Heart left ventricle (tissue), 16 donors: ENCODE measurements around the gene DNM1. TPM values are rescaled to one million over a fixed set of nuclear protein-coding genes. Genes with fewer than 3 reads are reported as not detected.

ENCODE experiments used
- ATAC-seq, 4 donors: fragments of 200-7000 bp; cut with Tn5 transposase; one replicate each; pipeline ENCODE4 v1.9.1; 2020 to 2022; ENCODE audit warnings: moderate library complexity in 4 of 4, mild to moderate bottlenecking in 3 of 4, moderate number of reproducible peaks in 1 of 4
- DNase-seq, 5 donors: peaks; one replicate each; pipeline ENCODE4 v3.0.0-alpha.2; 2020
- H3K27ac ChIP-seq, 12 donors: fragments of 200-600 bp; sonication (generic) in 4 of 12; one replicate each; pipeline versions ENCODE4 v1.5.0 to v1.8.0; 2016 to 2022; ENCODE audit warnings: mild to moderate bottlenecking in 2 of 12
- H3K27me3 ChIP-seq, 9 donors: fragments of 200-600 bp; sonication (generic) in 2 of 9; one replicate each; pipeline versions ENCODE4 v1.5.1 to v1.8.0; 2016 to 2022; ENCODE audit warnings: mild to moderate bottlenecking in 3 of 9
- H3K36me3 ChIP-seq, 9 donors: fragments of 200-600 bp; sonication (generic) in 2 of 9; one replicate each; pipeline versions ENCODE4 v1.5.0 to v1.8.0; 2018 to 2022; ENCODE audit warnings: mild to moderate bottlenecking in 2 of 9
- H3K4me1 ChIP-seq, 12 donors: fragments of 200-600 bp; sonication (generic) in 4 of 12; one replicate each; pipeline versions ENCODE4 v1.5.0 to v1.8.0; 2016 to 2022; ENCODE audit warnings: mild to moderate bottlenecking in 3 of 12
- H3K4me3 ChIP-seq, 12 donors: fragments of 200-600 bp; sonication (generic) in 4 of 12; one replicate each; pipeline versions ENCODE4 v1.5.0 to v1.8.0; 2017 to 2022; ENCODE audit warnings: mild to moderate bottlenecking in 9 of 12, moderate library complexity in 4 of 12
- H3K9me3 ChIP-seq, 12 donors: fragments of 200-600 bp; sonication (generic) in 4 of 12; one replicate each; pipeline versions ENCODE4 v1.5.0 to v1.8.0; 2016 to 2022; ENCODE audit warnings: mild to moderate bottlenecking in 1 of 12
- POLR2A ChIP-seq, 2 donors: fragments of 450-650 bp; IDR thresholded peaks; one replicate each; pipeline ENCODE4 v1.6.1; 2017; ENCODE audit warnings: antibody characterized with exemption in 2 of 2, mild to moderate bottlenecking in 2 of 2, moderate library complexity in 2 of 2
- WGBS, 4 donors: extraction: QIAGEN DNeasy Blood & Tissue Kit in 2 of 4; methylation state at CpG; one replicate each; pipeline versions ENCODE4 v1.1.5 to v1.1.7; 2013 to 2018; 5-methylcytosine and 5-hydroxymethylcytosine counted together
- intact Hi-C, 10 donors: fragments of 100-400 bp; cut with DNase I; formaldehyde crosslinking; loops; one replicate each; pipeline versions ENCODE4 v1.11.1 to v1.14.2; 2022
- polyA plus RNA-seq, 2 donors: library from polyadenylated mRNA; stranded (reverse); fragments of 200-250 nt; gene quantifications; one replicate each; pipeline ENCODE4 v1.2.3, GENCODE V29; 2013
- total RNA-seq, 9 donors: library from RNA; depleted of rRNA in 2 of 9; stranded (reverse); fragments of >200 nt in 2 of 9; fragmentation: NEBNext Ultra II Directional in 3 of 9; extraction: Animal tissue kit (Norgen Biotek cat#: 25700) in 3 of 9; gene quantifications; one replicate each; pipeline versions ENCODE4 v1.1.0 to v1.2.4, GENCODE V29; 2016 to 2023
- TF ChIP-seq, protein P1 (sequence below), 12 donors: fragments of 200-600 bp; sonication (generic) in 4 of 12; IDR thresholded peaks; one replicate each; pipeline versions ENCODE4 v1.5.0 to v1.8.0; 2018 to 2022; ENCODE audit warnings: antibody characterized with exemption in 12 of 12, mild to moderate bottlenecking in 5 of 12
- donor health status: ischemic (EF 13 %, LVEDD 7.1; RV severe dilation, severe dysfunction).
- donor health status: healthy with polysubstance abuse.
- donor health status: DM: no; HTN: yes; CAD: no.
- donor health status: DM: no; HTN: no; CAD: no.
- donor health status: ischemic (EF 25% LVEDD 6.9; RV normal size, moderate dysfunction).
- donor health status: ischemic (EF 25% LVEDD 5.7; RV mildly dilated, moderate dysfunction).
- donor health status: healthy.
- donor health status: DM: yes; HTN: yes; CAD: no.
- donor health status: ischemic (EF 35%, LVEDD 5.7; RV mildly dilated, moderate dysfunction).
- donor health status: nonischemic (EF 11% LVEDD 7.7; RV severe dilation, severe dysfunction).
- donor health status: DM: yes; HTN: yes; CAD: no.
- donor health status: PGD.
- donor health status: ischemic (EF 29% LVEDD 5.4; RV normal size, mild dysfunction).
- donor health status: nonischemic (EF 23%, LVEDD 6.1; RV moderate dilation, normal function).

The DNM1 gene
- total and polyA plus RNA-seq, 11 donors = 1.6 to 17.2 (median 3.6) TPM

DNA sequence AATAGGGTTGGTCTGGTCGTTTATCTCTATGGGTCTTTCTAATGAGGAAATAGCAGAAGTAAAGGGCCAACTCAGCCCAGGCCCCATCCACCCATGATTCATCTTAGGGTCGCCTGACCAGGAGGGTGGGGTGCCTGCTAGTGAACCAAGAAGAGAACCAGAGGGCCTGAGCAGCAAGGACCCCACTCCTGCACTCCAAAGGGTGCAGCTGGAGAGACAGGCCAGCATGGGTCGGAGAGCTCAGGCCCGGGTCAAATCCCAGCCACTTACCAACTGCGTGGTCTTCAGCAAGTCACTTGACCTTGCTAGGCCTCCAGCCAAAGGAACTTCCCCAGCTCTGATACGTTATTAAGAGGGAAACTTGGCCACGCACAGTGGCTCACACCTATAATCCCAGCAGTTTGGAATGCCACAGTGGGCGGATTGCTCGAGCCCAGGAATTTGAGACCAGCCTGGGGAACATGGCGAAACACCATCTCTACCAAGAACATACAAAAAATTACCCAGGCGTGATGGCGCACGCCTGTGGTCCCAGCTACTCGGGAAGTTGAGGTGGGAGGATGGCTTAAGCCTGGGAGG lies 38.8 kb upstream of the DNM1 start:
- DNase-seq (peak in 1 of 5 donors; percentile 30), ATAC-seq (no peak)
- TF ChIP-seq POLR2A (IDR thresholded peaks at IDR 0.05) = no peak
- TF ChIP-seq, protein P1, sequence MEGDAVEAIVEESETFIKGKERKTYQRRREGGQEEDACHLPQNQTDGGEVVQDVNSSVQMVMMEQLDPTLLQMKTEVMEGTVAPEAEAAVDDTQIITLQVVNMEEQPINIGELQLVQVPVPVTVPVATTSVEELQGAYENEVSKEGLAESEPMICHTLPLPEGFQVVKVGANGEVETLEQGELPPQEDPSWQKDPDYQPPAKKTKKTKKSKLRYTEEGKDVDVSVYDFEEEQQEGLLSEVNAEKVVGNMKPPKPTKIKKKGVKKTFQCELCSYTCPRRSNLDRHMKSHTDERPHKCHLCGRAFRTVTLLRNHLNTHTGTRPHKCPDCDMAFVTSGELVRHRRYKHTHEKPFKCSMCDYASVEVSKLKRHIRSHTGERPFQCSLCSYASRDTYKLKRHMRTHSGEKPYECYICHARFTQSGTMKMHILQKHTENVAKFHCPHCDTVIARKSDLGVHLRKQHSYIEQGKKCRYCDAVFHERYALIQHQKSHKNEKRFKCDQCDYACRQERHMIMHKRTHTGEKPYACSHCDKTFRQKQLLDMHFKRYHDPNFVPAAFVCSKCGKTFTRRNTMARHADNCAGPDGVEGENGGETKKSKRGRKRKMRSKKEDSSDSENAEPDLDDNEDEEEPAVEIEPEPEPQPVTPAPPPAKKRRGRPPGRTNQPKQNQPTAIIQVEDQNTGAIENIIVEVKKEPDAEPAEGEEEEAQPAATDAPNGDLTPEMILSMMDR (IDR thresholded peaks at IDR 0.05) = no peak
- Histone ChIP-seq H3K4me1 (peaks cover 0 to 20% (median 8%) of the 10 kb centered on the region in 12 donors), H3K9me3 (no peaks in the 10 kb centered on the region), H3K27ac (peak overlapping the region in 1 of 12 donors; percentile 44), H3K27me3 (no peaks in the 10 kb centered on the region), H3K36me3 (peaks cover 0 to 71% (median 61%) of the 10 kb centered on the region in 9 donors), H3K4me3 (no peak overlapping the region)
- 55 to 66% (median 60%) methylated on average over 13 to 14 of the region's 14 CpGs for WGBS, 4 donors
- intact Hi-C loops = no loop called here

DNA sequence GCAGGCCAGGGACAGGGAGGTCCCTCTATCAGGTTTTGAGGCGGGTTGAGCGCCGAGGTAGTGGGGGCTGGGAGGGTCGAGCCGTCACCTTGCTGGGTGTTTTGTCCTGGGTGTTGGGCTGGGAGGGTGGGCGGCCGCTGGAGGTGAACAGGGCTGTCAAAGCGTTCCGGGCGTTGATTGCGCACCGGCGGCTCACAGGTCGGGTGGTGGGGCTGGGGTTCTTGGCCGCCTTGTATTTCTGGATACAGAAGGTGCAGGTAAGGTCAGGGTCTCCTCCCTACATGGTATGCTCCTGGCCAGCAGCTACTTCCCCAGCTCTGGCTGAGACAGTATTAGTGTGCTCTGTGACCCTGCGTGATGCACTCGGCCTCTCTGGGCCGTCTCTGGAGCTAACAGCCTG lies 37.0 kb upstream of the DNM1 start:
- WGBS, 4 donors = 97 to 99% (median 98%) methylated on average over 13 to 18 of the region's 18 CpGs
- Histone ChIP-seq H3K4me1 (peaks cover 0 to 8% (median 3%) of the 10 kb centered on the region in 12 donors), H3K27ac (no peak overlapping the region), H3K4me3 (no peak overlapping the region), H3K27me3 (no peaks in the 10 kb centered on the region), H3K9me3 (no peaks in the 10 kb centered on the region), H3K36me3 (peaks cover 4 to 89% (median 79%) of the 10 kb centered on the region in 9 donors)
- intact Hi-C loops = no loop called here
- TF ChIP-seq POLR2A (IDR thresholded peaks at IDR 0.05) = no peak
- TF ChIP-seq, protein P1 (IDR thresholded peaks at IDR 0.05) = no peak
- DNase-seq (no peak), ATAC-seq (no peak)

DNA sequence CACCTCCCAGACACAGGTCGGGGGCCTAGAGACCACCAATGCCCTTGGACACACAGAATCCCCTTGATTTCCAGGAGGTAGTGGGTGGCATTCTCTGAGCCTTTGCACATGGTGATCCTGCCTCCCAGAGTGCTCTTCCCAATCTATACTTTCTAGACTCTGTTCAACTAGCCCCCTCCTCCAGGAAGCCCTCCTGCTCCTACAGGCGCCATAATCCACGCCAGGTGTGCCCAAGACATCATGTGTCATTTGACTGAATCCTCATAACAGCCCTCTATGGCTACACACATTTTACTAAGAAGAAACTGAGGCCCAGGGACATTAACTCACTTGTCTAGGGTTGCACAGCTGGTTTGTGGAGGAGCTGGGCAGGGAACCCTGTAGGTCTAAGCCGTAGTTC lies 36.0 kb upstream of the DNM1 start:
- DNase-seq = peak in 1 of 5 donors; percentile 5
- WGBS, 4 donors = 89 to 97% (median 95%) methylated on average over 4 of the region's 4 CpGs
- Histone ChIP-seq H3K9me3 (no peaks in the 10 kb centered on the region), H3K27me3 (no peaks in the 10 kb centered on the region), H3K36me3 (peaks cover 4 to 96% (median 84%) of the 10 kb centered on the region in 9 donors), H3K4me1 (peaks cover 0 to 3% (median 0%) of the 10 kb centered on the region in 12 donors), H3K4me3 (no peak overlapping the region), H3K27ac (no peak overlapping the region)
- intact Hi-C loops = no loop called here
- TF ChIP-seq, protein P1 (IDR thresholded peaks at IDR 0.05) = no peak
- TF ChIP-seq POLR2A (IDR thresholded peaks at IDR 0.05) = no peak
- ATAC-seq = no peak

DNA sequence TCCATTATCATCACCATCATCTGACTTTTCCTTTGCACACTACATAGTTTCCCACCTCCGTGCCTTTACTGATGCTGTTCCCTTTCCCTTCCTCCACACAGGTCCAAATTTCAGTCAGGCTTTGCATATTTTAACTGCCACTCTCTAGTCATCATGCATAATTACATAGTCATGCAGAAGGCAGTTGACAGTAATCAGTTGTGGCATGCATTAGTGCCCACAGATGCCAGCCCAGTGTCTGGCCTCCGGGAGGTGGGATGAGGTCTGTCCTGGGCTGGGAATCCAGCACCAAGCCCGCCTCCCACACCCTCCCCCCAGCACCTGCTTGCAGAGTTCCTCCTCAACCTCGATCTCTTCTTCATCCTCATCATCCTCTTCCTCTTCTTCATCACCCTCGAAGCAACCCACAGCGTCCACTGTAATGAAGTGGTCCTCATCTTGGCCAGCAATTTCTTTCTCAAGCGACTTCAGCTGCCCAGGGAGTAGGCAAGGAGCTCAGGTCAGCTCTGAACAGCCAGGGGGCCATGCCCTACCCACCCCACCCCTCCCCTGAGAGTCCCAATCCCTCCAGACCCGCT lies 34.4 kb upstream of the DNM1 start:
- Histone ChIP-seq H3K9me3 (no peaks in the 10 kb centered on the region), H3K27me3 (no peaks in the 10 kb centered on the region), H3K4me3 (no peak overlapping the region), H3K36me3 (peaks cover 4 to 95% (median 68%) of the 10 kb centered on the region in 9 donors), H3K27ac (no peak overlapping the region), H3K4me1 (peaks cover 0 to 3% (median 0%) of the 10 kb centered on the region in 12 donors)
- DNase-seq (no peak), ATAC-seq (no peak)
- TF ChIP-seq POLR2A (IDR thresholded peaks at IDR 0.05) = no peak
- TF ChIP-seq, protein P1 (IDR thresholded peaks at IDR 0.05) = no peak
- 89 to 98% (median 93%) methylated on average over 8 of the region's 8 CpGs for WGBS, 4 donors
- intact Hi-C loops = no loop called here
